GM12891 (cell line): Measurements from ENCODE around the gene CAPN10.
A peak's percentile ranks its signal among the peaks of the same experiment; 100 is the strongest.
"Not testable (repeated sequence)": the region's sequence is repeated elsewhere in the genome, so short reads cannot be mapped to it uniquely, and the experiment has no call there.

Source experiments
- DNase-seq: peaks from one replicate; pipeline ENCODE4 v3.0.0; 2011; ENCODE audit warnings: low spot score; ENCODE audit not compliant: insufficient read length
- FAIRE-seq: peaks from 2 replicates; lab custom pipeline; 2011; peaks lifted over from hg19 to GRCh38; lab: Jason Lieb, UNC
- PAX5 ChIP-seq: IDR thresholded peaks from 2 replicates; pipeline ENCODE4 v1.6.1; 2011; ENCODE audit warnings: low read length, moderate library complexity, mild to moderate bottlenecking; ENCODE audit not compliant: insufficient read depth, severe bottlenecking
- POLR2A ChIP-seq: IDR thresholded peaks from 2 replicates; pipeline ENCODE4 v1.6.1; 2011; ENCODE audit warnings: low read depth, low read length, control low read depth
- POLR2AphosphoS5 ChIP-seq: IDR thresholded peaks from 2 replicates; pipeline ENCODE4 v1.6.1; 2011; ENCODE audit warnings: low read depth, low read length, control low read depth
- POU2F2 ChIP-seq: IDR thresholded peaks from 2 replicates; pipeline ENCODE4 v1.6.1; 2011; ENCODE audit warnings: low read depth, mild to moderate bottlenecking, control low read depth, low read length, moderate library complexity
- SPI1 ChIP-seq: IDR thresholded peaks from 2 replicates; pipeline ENCODE4 v1.6.1; 2011; ENCODE audit warnings: low read depth, low read length, control low read depth
- TAF1 ChIP-seq: IDR thresholded peaks from 2 replicates; pipeline ENCODE4 v1.6.1; 2011; ENCODE audit warnings: low read depth, low read length, control low read depth

CAPN10 gene

GRCh38 chr2:240555541-240556250 lies 30.8 kb upstream of the CAPN10 start:
- no peak for FAIRE-seq

GRCh38 chr2:240556553-240557100 lies 29.9 kb upstream of the CAPN10 start:
- peak; percentile 31 for FAIRE-seq
- no peak for DNase-seq
- no peak for TF ChIP-seq TAF1
- no peak for TF ChIP-seq SPI1
- no peak for TF ChIP-seq POU2F2
- no peak for TF ChIP-seq POLR2A
- no peak for TF ChIP-seq POLR2AphosphoS5
- no peak for TF ChIP-seq PAX5

More at GRCh38 chr2:240555541-240556250, 30.8 kb upstream of the CAPN10 start:
- DNase-seq = no peak
- no peak for TF ChIP-seq TAF1

GRCh38 chr2:240557101-240557751 lies 29.3 kb upstream of the CAPN10 start:
- TF ChIP-seq TAF1 (no peak), SPI1 (no peak), POLR2A (no peak), PAX5 (no peak), POU2F2 (no peak), POLR2AphosphoS5 (no peak)
- FAIRE-seq = no peak
- no peak for DNase-seq

GRCh38 chr2:240557808-240558207 lies 28.7 kb upstream of the CAPN10 start, which contains the start of gene ANKMY1:
TSS of gene ANKMY1 (minus strand) at chr2:240557988. CDS start at chr2:240557335, 653 bp downstream.
- no peak for TF ChIP-seq SPI1
- no peak for TF ChIP-seq PAX5
- TF ChIP-seq TAF1 = no peak
- TF ChIP-seq POLR2AphosphoS5 = no peak
- TF ChIP-seq POLR2A = no peak
- TF ChIP-seq POU2F2 = no peak
- DNase-seq (peak; percentile 66), FAIRE-seq (no peak)

- FAIRE-seq (no peak), DNase-seq (no peak)
- TF ChIP-seq POLR2A = no peak
- TF ChIP-seq POU2F2 = no peak
- no peak for TF ChIP-seq POLR2AphosphoS5
- TF ChIP-seq PAX5 = no peak
- no peak for TF ChIP-seq TAF1
- TF ChIP-seq SPI1 = no peak
Measured at GRCh38 chr2:240558236-240558761, 28.2 kb upstream of the CAPN10 start.

- FAIRE-seq (no peak), DNase-seq (no peak)
- TF ChIP-seq SPI1 = no peak
Measured at GRCh38 chr2:240559286-240559685, 27.2 kb upstream of the CAPN10 start.

GRCh38 chr2:240560084-240560479 lies 26.5 kb upstream of the CAPN10 start, which contains the start of gene DUSP28:
TSS of gene DUSP28 (plus strand) at chr2:240560357. CDS start at chr2:240560685, 328 bp downstream.
- TF ChIP-seq POLR2A (peak; percentile 80), SPI1 (no peak), POLR2AphosphoS5 (peak; percentile 79), PAX5 (no peak)
- peak; percentile 86 for DNase-seq
- FAIRE-seq = peak; percentile 93

GRCh38 chr2:240560480-240561324 lies 25.8 kb upstream of the CAPN10 start:
- DNase-seq (peak; percentile 82), FAIRE-seq (peak; percentile 97)
- TF ChIP-seq POU2F2 = no peak
- no peak for TF ChIP-seq PAX5
- TF ChIP-seq SPI1 = peak; percentile 31; the same call in 1 of the 2 replicates
- TF ChIP-seq POLR2AphosphoS5 = peak; percentile 78
- peak; percentile 82 for TF ChIP-seq POLR2A
- TF ChIP-seq TAF1 = peak; percentile 76; the same call in 1 of the 2 replicates

GRCh38 chr2:240561325-240561971 lies 25.1 kb upstream of the CAPN10 start:
- FAIRE-seq (no peak), DNase-seq (no peak)
- TF ChIP-seq POLR2A (no peak), SPI1 (no peak), TAF1 (no peak; the same call in 1 of the 2 replicates), POLR2AphosphoS5 (no peak; the same call in 1 of the 2 replicates), POU2F2 (no peak; the same call in 1 of the 2 replicates), PAX5 (no peak)

GRCh38 chr2:240563231-240563630 lies 23.3 kb upstream of the CAPN10 start:
- not testable (repeated sequence) for DNase-seq, FAIRE-seq
